Measurements from ENCODE around the gene PI4KA.

DNA sequence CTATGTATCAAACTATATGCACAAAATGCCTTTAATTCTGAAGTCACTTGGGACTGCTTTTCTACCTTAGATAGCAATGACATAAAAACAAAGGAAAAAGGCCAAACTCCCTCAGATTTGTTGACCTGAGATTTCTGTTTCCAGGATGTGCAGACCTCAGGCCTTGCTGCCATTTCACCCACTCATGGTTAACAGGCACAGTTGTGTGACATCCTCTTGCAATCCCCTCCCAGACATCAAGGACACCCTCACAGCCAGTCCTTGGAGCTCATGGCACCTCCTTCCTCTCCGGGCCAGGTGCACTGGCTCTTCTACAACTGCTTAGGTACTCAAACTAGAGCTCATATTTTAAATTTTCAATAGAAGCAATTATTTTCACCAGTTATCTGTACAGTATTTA, 47.4 kb downstream of the PI4KA start:
- TF ChIP-seq EGR1 (IDR thresholded peaks at IDR 0.05) (no peak), EP300 (IDR thresholded peaks at IDR 0.05; ENCODE audit: borderline replicate concordance) (no peak), RAD21 (IDR thresholded peaks at IDR 0.05; ENCODE audit: low read depth) (no peak), YY1 (IDR thresholded peaks at IDR 0.05; ENCODE audit: low read depth) (no peak), NFIC (IDR thresholded peaks at IDR 0.05) (no peak), USF1 (IDR thresholded peaks at IDR 0.05) (no peak), REST (IDR thresholded peaks at IDR 0.05; ENCODE audit: low read depth) (no peak)
- TF ChIP-seq, protein P1, sequence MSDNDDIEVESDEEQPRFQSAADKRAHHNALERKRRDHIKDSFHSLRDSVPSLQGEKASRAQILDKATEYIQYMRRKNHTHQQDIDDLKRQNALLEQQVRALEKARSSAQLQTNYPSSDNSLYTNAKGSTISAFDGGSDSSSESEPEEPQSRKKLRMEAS (IDR thresholded peaks at IDR 0.05), result no peak
